Stimulated activated CD8-positive, alpha-beta memory T cell treated with anti-CD3 and anti-CD28 coated beads, Interleukin-15, amount 100 ng/mL, for 24 hours (primary cell): ENCODE data around the gene WWC2.

Experiments
- DNase-seq: peaks from one replicate; pipeline ENCODE4 v3.0.0-alpha.2; 2020; ENCODE audit warnings: low read depth

WWC2 gene

GRCh38 chr4:183202523-183202922 is 103.5 kb downstream of the WWC2 start:
- no peak for DNase-seq

GRCh38 chr4:183204793-183205192 is 105.7 kb downstream of the WWC2 start:
- DNase-seq, result no peak

- DNase-seq, result no peak
These were observed 106.1 kb downstream of the WWC2 start for GRCh38 chr4:183205193-183205592.

GRCh38 chr4:183205709-183206108 is 106.7 kb downstream of the WWC2 start:
- no peak for DNase-seq

- DNase-seq, result no peak
These were observed 112.5 kb downstream of the WWC2 start for GRCh38 chr4:183211533-183211932.

- DNase-seq, result no peak
These were observed 114.9 kb downstream of the WWC2 start for GRCh38 chr4:183213996-183214395.

GRCh38 chr4:183214912-183215488 is 115.9 kb downstream of the WWC2 start:
- no peak for DNase-seq

GRCh38 chr4:183220236-183220635 is 121.2 kb downstream of the WWC2 start:
- no peak for DNase-seq

GRCh38 chr4:183223053-183223452 is 124.0 kb downstream of the WWC2 start:
- no peak for DNase-seq

GRCh38 chr4:183229397-183229796 is 130.3 kb downstream of the WWC2 start:
- DNase-seq, result no peak

GRCh38 chr4:183240581-183241321 is 141.7 kb downstream of the WWC2 start:
- DNase-seq, result no peak

- DNase-seq, result no peak
These were observed 142.2 kb downstream of the WWC2 start for GRCh38 chr4:183241322-183241640.

- DNase-seq, result no peak
These were observed 142.7 kb downstream of the WWC2 start for GRCh38 chr4:183241721-183242151.

- DNase-seq, result no peak
These were observed 143.2 kb downstream of the WWC2 start for GRCh38 chr4:183242291-183242690.

- no peak for DNase-seq
These were observed 145.0 kb downstream of the WWC2 start for GRCh38 chr4:183244019-183244418.

GRCh38 chr4:183244506-183244905 is 145.4 kb downstream of the WWC2 start:
- DNase-seq, result no peak

GRCh38 chr4:183248201-183248600 is 149.1 kb downstream of the WWC2 start:
- DNase-seq, result no peak

- DNase-seq, result no peak
These were observed 150.8 kb downstream of the WWC2 start for GRCh38 chr4:183249854-183250253.

- DNase-seq, result no peak
These were observed 151.8 kb downstream of the WWC2 start for GRCh38 chr4:183250831-183251230.

GRCh38 chr4:183252959-183253358 is 153.9 kb downstream of the WWC2 start:
- no peak for DNase-seq

GRCh38 chr4:183253451-183253850 is 154.4 kb downstream of the WWC2 start:
- no peak for DNase-seq

- DNase-seq, result no peak
These were observed 155.1 kb downstream of the WWC2 start for GRCh38 chr4:183254162-183254561.

- DNase-seq, result no peak
These were observed 156.4 kb downstream of the WWC2 start for GRCh38 chr4:183255487-183255886.

GRCh38 chr4:183256343-183256742 is 157.3 kb downstream of the WWC2 start:
- no peak for DNase-seq
